Measurements from ENCODE around the gene NCLN.

DNA sequence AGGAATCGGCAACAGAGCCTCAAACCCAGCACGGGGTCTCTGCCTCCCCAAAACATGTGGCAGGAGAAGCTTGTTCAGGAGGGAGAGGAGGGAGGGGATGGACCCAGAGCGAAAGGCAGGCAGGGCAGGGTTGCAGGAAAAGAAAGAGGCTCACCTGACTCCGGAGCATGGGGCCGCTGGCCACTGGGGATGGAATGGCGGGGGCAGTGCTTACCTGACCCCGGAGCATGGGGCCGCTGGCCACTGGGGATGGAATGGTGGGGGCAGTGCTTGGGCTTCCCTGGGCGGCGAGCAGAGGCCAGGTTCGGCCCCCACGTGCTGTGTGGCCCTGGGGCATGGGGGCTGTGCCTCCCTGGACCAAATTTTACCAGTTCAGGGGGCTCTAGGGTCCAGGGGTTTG lies 25.5 kb downstream of the NCLN start:
- TF ChIP-seq, protein P1, sequence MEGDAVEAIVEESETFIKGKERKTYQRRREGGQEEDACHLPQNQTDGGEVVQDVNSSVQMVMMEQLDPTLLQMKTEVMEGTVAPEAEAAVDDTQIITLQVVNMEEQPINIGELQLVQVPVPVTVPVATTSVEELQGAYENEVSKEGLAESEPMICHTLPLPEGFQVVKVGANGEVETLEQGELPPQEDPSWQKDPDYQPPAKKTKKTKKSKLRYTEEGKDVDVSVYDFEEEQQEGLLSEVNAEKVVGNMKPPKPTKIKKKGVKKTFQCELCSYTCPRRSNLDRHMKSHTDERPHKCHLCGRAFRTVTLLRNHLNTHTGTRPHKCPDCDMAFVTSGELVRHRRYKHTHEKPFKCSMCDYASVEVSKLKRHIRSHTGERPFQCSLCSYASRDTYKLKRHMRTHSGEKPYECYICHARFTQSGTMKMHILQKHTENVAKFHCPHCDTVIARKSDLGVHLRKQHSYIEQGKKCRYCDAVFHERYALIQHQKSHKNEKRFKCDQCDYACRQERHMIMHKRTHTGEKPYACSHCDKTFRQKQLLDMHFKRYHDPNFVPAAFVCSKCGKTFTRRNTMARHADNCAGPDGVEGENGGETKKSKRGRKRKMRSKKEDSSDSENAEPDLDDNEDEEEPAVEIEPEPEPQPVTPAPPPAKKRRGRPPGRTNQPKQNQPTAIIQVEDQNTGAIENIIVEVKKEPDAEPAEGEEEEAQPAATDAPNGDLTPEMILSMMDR (IDR thresholded peaks at IDR 0.05): no peak
- TF ChIP-seq POLR2A (IDR thresholded peaks at IDR 0.05) (no peak), POLR2AphosphoS5 (IDR thresholded peaks at IDR 0.05; ENCODE audit: insufficient read depth in 1 of 2, low read depth in 1 of 2) (no peak)

Measured in vagina (tissue), 2 donors.